Hematopoietic multipotent progenitor cell treated with erythropoietin and hydrocortisone succinate and interleukin-3 and kit ligand, for 8 days (in vitro differentiated cells): ENCODE results near the gene RBMXL2.
A peak's percentile ranks its signal among the peaks of the same experiment; 100 is the strongest.

ENCODE experiments used
- DNase-seq: peaks from one replicate; pipeline ENCODE4 v3.0.0-alpha.2; 2015

Gene RBMXL2

DNA sequence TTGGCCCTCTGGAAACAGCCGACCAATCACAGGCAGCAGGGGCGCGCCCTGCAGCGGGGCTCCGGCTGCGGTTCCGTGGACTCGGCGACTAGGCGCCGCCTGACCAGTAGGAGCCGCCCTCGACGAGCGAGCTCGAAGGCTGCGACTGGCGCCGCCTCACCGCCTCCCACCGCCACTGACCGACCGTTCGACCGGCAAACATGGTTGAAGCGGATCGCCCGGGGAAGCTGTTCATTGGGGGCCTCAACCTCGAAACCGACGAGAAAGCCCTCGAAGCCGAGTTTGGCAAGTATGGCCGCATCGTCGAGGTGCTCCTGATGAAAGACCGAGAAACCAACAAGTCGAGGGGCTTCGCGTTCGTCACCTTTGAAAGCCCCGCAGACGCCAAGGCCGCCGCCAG, at the start of gene RBMXL2:
TSS of gene RBMXL2 (plus strand) at position 78 of the 400 bp plus-strand sequence. CDS start at position 201, 123 bp downstream.
- no peak for DNase-seq

DNA sequence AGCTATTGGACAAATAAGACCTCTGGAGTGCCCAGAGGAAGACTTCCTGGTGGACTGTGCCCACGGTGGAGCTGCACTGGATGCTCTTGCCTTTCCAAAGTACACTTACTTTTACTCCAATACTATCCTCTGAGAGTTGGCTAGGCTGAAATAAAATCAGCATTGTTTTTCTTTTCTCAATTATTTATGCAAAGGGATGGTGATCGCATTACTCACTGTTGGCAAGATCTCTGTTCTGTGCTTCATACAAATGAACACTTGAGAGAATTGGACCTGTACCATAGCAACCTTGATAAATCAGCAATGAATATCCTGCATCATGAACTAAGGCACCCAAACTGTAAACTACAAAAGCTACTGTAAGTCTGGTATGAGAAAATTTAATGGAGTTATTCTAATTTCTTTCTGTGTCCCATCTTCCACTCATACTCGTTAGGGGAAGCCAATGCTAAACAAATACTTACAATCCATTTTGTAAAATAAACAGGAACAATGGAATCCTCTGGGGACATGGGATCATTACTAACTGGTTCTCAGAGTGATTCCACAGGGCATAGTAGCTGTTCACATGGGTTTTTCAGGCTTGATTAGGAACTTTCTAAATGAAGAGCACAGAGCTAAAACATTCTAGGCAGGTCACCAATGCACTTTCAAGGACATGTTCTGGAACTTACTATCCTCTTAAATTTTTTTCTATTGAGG, 42.2 kb upstream of the RBMXL2 start:
- no peak for DNase-seq

DNA sequence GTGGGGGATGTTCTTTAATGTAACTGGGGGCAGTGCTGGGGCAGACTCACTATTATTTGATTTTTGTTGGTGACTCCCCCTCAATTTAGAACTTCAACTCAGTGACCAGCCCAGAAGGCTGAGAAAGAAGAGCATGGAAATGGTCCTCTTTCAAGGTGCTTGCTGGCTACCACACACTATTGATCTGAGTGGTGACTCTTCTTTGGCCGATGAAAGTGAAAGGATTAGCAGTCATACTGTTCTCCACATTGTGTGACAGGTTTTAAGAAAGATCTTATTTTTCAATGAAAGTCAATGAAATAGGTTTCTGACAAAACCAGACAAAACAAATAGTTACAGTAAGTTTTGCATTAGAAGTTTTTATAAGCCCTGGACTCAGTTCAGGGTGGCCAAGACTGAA, 38.6 kb upstream of the RBMXL2 start:
- DNase-seq: no peak

DNA sequence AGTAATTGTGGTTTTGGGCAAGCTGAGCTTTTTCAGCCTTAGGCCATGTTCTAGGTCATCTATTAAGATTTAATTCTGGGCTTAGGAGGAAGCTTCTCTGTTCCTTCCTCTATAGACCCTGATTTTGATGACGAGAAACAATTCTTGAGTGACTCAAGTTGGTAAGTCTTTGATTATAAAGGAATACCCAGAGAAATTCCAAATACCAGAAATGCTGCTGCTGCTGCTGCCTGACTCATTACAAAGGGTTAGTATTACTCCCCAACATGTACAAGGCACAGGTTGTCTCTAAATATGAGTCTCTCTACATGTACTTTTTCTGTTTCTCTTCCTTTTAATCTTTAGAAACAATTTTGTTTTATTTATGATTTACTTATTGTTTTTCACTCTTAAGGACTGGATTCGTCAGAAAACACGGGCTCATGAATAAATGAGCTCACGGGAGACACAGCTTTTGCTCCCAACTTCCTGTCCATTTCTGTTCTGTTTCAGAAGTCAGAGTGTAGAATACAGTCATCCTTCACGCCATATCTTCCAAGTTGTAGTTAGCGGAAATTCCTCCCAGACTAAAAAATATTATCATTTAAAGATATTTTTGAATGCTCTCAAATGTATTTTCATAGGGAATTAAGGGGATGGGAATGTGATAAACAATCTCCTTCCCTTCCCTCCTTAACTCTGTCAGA, 31.8 kb upstream of the RBMXL2 start:
- DNase-seq: no peak

DNA sequence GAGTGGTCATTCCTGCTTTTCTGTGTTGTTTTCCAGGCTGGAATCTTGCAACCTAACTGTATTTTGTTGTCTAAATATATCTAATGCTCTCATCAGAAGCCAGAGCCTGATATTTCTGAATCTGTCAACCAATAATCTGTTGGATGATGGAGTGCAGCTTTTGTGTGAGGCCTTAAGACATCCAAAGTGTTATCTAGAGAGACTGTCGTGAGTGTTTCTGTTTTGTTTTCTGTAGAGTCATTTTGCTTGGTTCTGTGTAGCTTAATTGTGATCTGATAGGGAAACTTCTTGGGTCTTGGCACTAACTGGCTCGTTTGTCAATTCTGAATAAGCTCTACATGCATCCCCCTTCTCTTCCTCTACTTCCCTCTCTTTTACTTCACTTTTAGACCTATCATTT, 31.2 kb upstream of the RBMXL2 start:
- DNase-seq: no peak

DNA sequence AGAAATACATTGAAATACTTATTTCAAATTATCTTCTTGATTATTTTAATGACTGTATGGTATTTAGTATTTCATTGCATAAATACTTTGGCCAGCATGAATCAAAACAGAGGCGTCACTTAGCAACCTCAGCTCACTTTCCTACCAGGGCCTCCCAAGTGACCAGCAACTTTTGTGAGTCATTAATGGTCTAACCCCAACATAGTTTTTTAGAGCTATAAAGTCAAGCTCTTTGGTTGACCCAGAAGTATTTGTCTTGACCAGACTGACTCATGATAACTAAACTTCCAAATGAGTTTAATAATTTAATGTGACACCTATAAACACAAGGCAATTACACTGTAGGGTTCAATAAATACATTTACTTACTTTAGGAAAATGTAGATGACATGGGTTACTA, 27.9 kb upstream of the RBMXL2 start:
- no peak for DNase-seq

DNA sequence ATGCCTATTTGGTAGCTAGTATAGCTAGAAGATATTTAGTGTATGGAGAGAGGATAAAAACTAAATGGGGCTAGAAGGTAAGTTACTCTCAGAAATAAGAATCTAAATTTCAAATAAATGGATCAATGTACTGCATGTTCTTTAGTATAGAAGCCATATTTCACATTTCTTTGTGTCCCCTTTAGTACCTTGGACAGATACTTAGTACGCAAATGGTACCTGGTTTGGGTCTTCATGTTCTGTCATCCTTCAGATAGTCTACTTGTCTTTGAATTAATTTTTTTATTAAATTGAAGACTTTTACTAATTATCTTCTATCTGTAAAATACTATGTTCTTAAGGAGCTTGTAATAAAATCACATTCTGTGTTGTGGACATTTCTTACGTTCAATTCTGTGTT, 26.3 kb upstream of the RBMXL2 start:
- no peak for DNase-seq

DNA sequence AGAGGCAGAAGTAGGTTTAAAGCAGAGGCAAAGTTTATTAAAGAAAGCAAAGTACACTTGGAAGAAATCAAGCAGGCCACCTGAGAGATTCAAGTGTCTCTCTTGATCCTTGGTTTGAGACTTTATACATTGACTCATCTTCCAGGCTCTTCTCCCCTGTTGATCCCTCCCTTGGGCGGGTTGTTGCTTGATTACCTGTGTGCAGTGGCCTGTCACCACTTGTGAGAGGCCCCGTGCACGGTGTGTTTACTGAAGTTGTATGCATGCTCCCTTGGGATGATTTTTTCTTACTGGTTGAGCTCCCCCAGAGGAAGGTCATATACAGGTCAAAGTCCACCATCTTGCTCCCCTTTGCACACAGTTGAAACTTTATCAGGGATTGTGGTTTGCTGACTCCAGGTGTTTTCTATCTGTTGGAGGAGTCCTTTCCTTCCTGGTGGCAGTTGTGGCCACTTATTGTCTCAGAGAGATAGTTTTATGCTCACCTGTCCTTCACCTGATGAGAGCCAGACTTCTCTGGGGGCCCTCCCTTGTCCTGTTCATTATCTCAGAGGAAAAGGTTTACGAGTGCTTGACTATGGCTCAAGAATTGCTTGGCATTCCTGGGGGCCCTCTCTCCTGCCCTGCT, 16.3 kb upstream of the RBMXL2 start:
- DNase-seq: no peak

DNA sequence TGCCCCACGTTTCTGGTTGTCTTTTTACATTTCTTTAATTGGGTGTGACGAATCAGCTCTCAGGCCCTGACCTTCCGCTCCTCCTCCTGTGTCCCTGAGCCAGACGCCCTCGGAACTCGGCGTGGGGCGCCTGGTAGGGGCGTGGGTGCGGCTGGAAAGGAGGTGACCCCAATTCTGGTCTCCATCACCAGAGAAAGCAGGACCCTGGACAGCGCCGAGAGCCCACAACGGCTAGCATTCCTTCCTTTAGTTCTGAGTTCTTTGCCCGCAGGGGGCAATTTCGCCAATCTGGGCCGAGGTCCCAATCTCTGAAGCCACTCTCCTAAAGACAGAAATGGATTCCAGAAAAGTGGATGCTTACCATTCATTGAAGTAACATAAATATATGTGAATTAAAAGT, 11.7 kb upstream of the RBMXL2 start:
- DNase-seq: no peak

DNA sequence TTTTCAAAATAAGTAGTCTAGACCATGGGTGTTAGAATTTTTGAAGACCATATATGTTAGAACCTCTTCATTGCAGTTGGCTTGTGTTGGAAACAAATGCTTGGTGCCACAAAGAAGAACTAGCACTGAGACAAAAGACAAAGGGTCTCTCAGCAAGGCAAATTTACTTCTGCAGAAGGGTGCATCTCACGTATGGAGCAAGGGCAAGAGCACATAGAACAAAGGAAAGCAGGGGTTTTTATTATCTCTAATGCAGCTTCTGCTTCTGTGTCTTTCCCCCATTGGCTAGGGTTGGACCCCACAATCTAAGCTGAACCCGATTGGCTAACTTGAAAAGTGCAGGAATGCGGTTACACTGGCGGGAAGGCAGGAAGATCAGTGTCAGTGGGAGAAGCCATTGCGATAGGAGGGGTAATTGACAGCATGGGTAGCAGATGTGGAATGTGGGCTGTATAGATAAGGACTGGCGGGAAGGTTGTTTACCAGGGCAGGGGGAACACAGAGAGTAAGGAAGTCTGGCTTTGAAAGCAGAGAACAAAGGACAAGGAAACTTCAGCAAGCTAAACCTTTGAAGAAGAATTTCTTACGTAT, 9.2 kb upstream of the RBMXL2 start:
- no peak for DNase-seq

GRCh38 chr11:7080900-7081299, 7.9 kb upstream of the RBMXL2 start:
- no peak for DNase-seq

GRCh38 chr11:7081441-7081840, 7.4 kb upstream of the RBMXL2 start:
- no peak for DNase-seq

DNA sequence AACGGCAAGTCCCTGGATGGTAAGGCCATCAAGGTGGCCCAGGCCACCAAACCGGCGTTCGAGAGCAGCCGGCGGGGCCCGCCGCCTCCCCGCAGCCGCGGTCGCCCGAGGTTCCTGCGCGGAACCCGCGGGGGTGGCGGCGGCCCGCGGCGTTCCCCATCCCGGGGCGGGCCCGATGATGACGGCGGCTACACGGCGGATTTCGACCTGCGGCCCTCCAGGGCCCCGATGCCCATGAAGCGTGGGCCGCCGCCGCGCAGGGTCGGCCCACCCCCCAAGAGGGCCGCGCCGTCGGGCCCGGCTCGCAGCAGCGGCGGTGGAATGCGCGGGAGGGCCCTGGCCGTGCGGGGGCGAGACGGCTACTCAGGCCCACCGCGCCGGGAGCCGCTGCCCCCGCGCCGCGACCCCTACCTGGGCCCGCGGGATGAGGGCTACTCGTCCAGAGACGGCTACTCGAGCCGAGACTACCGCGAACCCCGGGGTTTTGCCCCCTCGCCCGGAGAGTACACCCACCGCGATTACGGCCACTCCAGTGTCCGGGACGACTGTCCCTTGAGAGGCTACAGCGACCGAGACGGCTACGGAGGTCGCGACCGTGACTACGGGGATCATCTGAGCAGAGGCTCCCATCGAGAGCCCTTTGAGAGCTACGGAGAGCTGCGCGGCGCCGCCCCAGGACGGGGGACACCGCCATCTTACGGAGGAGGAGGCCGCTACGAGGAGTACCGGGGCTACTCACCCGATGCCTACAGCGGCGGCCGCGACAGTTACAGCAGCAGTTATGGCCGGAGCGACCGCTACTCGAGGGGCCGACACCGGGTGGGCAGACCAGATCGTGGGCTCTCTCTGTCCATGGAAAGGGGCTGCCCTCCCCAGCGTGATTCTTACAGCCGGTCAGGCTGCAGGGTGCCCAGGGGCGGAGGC, 792 bp downstream of the RBMXL2 start:
- no peak for DNase-seq

DNA sequence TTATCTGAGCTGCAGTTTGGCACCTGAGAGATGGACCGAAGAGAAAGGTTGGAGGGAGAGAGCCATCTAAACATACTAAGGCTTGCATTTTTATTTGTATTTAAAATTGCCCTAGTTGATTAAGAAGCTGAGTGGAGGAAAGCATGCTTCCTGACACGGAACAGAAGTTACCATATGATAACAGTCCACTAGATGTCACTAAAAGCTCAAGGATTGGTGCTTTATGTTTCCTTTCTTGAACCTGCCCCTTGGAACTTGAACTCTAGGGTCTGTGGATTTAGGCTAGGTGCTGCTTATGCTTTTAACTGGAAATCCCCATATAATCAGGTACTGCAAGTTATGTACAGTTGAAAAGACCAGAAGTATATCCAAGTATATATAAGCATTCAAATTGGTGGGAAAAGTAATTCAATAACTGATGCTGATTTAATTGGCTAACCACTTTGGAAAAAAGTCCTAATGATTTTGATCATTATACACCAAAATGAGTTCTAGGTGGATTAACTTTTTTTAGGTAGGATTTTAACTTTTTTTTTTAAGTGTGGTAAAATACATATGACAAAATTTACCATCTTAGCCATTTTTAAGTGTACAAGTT, 9.5 kb downstream of the RBMXL2 start:
- peak; percentile 65 for DNase-seq

DNA sequence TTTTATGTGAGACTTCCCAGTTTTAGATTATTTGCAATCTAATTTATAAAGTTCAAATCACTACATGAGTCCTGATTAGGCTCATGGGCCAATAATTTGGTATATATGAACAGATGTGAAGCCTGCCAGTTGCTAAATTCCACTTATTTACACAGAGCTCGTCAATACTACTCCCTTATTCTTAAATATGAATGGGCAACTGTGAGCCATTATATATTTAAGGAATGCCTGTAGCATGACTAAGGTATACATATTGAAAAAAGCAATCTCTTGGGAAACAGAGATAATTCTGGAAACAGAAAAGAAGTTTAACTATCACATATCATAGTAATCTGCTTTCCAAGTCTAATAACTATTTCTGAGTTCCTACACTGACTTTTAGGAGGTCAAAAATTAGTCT, 27.0 kb downstream of the RBMXL2 start:
- no peak for DNase-seq

GRCh38 chr11:7116370-7116769, 27.6 kb downstream of the RBMXL2 start:
- DNase-seq: no peak

GRCh38 chr11:7138051-7138450, 49.3 kb downstream of the RBMXL2 start:
- DNase-seq: no peak
